ENCODE results near the gene ABI3BP.
"Not testable (repeated sequence)": the region's sequence is repeated elsewhere in the genome, so short reads cannot be mapped to it uniquely, and the experiment has no call there.

The ABI3BP gene, protein sequence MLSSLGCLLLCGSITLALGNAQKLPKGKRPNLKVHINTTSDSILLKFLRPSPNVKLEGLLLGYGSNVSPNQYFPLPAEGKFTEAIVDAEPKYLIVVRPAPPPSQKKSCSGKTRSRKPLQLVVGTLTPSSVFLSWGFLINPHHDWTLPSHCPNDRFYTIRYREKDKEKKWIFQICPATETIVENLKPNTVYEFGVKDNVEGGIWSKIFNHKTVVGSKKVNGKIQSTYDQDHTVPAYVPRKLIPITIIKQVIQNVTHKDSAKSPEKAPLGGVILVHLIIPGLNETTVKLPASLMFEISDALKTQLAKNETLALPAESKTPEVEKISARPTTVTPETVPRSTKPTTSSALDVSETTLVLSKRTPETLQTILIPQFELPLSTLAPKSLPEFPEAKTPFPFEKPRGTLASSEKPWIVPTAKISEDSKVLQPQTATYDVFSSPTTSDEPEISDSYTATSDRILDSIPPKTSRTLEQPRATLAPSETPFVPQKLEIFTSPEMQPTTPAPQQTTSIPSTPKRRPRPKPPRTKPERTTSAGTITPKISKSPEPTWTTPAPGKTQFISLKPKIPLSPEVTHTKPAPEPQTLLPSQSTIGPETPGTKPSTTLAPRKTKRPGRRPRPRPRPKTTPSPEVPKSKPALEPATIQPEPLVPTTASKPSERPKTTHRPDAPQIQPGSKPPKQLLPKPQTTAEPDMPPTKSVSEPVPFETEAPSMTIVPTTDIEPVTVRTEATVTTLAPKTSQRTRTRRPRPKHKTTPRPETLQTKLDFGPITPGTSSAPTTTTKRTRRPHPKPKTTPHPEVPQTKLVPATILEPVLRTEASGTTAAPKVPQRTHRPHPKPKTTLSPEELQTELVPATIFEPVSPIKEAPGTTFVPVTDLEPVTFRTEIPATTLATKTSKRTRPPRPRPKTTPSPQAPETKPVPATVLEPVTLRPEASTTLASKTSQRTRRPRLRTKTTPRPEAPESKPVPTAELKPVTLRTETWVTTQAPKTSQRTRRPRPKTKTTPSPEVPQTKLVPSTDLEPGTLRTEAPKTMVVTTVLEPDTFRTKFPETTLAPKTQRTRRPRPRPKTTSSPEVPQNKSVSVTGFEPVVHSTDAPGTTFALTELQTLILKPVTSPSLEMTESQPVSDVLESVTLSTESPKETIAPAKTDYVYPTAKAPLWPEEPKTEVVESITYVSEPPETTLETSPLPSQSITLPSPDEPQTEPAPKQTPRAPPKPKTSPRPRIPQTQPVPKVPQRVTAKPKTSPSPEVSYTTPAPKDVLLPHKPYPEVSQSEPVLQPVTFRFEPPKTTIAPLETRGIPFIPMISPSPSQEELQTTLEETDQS (N-terminal part only)

DNA sequence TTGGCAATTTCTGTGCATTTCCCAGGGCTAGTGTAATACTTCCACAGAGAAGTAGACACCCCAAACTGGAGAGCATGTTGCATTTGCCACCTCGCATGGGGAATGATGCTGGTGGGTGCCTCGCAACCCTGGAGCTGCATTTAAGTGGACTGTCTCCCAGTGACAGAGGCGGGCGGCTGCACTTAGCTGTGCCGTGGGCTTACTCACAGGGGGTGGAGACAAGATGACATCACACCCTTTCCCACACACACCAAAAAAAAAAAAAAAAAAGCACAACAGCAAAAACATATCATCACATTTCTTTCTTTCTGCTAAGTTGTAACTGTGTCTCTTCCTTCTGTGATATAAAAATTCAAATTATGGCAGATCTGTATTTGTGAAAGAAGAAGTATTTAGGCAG lies at the start of gene ABI3BP:
Gene ABI3BP, minus strand, starts transcription at position 113 of the 400 bp plus-strand sequence. Its CDS starts 37 bp downstream, at position 76.
- peak in 1 of 2 experiments; percentile 25 for DNase-seq

DNA sequence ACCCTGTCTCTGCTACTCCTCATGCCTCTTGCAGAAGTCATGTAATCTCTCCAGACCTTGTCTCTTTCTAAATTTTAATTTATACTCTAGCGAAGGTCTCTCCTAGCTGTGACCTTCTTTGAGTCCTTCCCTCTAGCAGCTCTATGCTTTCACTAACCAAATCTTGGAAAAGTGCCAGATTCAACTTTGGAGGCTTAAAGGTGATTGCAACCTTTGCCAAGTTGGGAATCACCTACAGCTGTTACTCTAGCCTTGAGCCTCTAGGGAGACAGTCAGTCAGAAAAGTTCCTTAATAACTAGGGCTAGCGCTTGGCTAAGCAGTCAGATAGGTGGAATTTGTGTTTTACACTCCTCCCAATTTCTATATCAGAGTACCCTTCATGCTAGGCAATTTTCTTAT lies 46.1 kb upstream of the ABI3BP start:
- no peak for DNase-seq

DNA sequence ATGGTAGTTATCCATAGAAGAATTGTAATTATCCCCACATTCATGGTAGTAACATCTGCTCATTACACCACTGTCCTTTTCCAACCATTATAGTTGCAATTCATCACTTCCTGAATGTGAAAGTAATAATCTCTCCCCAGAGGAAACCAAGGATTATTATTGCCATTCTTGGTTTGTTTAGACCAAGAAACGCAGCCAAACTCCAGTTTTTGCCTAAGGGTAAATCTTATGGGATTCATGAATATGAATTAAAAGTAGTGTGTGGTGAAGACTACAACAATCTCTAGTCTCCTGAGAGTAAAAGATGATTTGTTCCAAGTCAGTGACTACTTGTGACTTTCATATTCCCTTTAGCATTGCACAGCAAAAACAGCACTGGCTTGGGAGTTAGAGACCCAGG lies 45.7 kb upstream of the ABI3BP start:
- DNase-seq: no peak

DNA sequence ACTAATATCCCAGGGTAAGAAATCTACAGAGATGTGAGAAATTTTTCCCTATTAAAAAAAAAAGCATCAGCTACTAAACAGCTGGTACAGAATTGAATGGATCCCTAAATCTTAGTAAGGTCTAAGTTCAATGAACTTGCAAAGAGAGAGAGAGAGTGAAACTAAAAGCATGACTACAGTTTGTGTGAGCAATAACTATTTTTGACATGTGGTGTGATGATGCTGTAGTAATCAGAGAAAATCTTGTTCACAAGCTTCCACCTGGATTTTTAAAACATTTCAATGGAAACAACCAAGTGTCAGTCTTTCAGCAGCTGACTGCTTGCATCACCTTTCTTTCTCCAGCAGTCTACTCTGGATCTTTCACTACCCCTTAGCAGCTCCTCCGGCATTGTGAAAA lies 45.2 kb upstream of the ABI3BP start:
- no peak for DNase-seq

DNA sequence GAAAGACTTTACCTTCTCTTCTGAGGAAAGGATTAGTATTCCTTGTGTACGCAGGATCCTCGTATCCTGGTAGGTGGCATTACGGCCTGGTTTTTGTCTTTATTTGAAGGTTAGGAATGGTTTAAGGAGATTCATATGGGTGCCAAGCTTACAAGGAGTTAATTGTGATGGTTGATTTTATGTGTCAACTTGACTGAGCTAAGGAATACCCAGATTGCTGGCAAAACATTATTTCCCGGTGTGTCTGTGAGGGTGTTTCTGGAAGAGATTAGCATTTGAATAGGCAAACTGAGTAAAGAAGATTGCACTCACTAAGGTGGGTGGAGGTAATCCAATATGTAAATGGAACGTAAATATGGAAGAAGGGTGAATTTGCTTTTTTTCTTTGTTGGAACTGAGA lies 44.4 kb upstream of the ABI3BP start:
- DNase-seq: no peak

DNA sequence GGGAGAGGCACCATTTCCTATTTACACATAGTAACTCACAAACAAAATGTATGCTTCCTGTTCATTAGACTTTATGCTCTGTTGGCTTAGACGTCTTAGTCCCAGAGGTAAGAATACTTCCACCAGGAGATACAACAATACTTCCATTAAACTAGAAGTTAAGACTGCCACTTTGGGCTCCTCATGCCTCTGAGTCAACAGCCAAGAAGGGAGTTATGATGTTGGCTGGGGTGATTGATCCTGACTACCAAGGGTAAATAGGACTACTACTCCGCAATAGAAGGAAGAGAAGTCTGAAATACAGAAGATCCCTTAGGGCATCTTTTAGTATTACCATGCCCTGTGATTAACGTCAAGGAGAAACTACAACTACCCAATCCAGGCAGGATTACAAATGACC lies 43.5 kb upstream of the ABI3BP start:
- no peak for DNase-seq

DNA sequence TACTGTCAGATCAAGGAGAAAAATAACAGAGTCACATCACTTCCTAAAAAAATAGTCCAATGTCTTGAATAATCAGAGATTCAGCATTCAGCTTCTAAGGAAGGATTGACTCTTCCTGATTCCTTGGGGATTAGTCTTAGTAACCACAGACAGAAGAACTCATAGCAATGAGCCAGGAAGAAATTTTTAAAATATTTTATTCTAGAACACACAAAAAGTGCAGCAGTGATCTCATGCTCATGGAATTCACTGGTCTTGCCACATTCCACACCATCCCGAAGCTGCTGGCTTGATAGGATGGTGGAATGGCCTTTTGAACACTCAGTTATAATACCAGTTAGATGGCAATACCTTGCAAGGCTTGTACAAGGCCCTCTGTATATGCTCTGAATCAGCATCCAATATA lies 43.0 kb upstream of the ABI3BP start:
- no peak for DNase-seq

DNA sequence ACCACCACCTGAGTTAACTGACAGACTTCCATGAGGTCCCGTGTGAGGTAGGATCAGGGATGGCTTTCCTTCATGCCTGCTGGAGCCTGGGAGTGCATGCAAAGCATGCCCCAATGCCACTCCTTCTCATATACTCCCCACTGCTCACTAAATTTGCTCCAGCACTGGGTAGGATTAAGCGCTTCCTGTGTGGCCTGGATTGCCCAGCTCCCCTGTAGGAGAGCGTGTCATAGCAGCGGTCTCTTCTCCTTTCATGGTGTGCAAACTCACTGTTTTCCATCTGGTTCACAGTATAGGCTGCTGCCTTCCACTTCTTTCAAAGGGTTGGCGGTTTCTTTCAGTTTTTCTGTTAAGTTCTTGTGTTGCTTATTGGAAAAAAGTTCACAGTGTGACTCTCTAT lies 34.1 kb upstream of the ABI3BP start:
- no peak for DNase-seq

DNA sequence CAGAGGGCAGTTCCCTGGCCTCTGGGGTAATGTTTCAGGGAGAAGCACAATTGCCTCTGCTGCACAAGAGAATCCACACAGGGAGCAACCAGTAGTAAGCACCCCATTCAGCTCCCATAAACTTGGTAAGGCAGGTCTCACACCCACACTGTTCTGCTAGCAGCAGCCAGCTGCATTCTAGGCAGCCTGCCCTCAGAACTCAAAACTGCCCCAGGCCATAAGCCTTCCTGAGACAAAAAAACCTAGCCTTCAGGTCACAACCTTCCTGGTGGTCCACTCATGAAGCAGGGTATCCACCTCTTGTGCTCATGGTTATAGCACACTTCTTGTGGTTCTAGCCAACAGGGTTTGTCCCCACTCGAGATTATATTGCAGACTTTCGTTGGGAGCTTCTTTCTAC lies 33.7 kb upstream of the ABI3BP start:
- DNase-seq: no peak

DNA sequence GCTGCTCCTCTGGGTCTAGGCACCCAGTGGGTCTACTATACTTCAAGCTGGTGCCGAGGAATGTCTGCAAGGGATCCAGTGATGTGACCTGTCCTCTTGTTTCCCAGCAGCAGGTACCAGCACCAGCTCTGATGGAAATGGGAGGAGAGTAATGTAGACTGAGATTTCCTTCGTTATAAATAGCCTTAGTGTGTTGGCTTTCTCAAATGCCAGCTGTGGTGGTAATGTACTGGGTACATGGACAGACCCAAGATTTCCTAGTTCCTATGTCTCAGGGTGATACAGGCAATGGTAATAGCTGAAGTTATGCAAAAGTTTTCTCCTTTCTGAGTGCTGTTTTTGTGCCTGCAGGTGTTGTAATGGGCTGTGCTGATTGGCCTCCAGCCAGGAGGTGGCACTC lies 33.0 kb upstream of the ABI3BP start:
- no peak for DNase-seq

DNA sequence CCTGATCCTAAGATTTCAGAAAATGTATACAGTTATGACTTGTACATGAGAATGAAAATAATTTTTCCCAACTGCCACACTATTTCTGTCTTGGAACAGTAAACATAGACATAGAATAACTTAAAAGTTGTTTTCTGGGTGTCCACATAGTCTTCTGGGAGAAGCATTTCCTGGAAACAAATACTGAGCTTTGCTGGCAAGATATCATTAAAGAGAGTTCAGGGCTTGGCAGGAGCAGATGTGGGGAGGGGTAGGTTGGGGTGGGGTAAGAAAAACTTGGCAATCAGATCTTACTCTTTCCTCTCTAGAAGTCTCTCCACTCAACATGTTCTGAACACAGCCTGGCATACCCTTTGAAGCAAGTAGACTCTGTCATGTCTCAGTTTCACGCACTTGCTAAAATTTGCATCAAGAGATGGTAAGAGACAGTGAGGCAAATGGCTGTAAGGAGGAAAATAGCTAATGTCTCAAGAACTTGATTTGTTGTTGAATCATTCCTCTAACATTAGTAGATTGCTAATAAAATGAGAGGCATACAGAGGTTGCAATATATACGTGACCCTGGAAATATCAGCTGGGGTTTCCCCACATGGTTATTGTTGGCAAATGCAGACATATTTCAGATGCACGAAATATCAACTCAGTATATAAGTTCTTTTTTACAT lies 27.3 kb upstream of the ABI3BP start:
- DNase-seq: no peak

DNA sequence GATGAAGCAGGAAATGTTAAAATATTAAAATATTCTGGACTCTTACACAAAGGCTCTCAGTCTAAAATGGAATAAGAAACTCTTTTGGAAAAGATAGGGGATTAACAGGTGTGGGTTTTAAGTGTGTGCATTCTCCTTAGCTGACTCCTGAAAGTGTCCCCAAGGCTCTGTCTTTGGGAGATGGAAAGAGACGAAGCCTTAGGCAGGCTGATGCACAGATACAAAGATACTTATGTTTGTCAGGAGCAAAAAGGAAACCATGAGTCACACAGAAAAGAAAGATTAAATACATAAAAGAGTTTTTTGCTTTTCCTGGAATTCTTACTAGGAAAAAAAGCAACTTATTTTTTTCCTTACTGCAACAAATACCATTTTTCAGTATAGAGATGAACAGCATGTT lies 23.8 kb upstream of the ABI3BP start:
- no peak for DNase-seq

DNA sequence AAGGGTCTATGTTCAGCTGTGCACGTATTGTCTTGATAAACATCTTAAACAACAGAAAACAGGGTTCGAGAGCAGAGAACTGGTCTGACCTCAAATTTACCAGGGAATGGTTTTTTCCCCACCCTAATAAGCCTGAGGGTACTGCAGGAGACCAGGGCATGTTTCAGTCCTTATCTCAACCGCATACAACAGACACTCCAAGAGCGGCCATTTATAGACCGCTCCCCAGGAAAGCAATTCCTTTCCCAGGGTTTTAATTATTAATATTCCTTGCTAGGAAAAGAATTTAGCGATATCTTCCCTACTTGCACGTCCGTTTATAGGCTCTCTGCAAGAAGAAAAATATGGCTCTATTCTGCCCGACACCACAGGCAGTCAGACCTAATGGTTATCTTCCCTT lies 19.1 kb upstream of the ABI3BP start:
- not testable (repeated sequence) for DNase-seq

DNA sequence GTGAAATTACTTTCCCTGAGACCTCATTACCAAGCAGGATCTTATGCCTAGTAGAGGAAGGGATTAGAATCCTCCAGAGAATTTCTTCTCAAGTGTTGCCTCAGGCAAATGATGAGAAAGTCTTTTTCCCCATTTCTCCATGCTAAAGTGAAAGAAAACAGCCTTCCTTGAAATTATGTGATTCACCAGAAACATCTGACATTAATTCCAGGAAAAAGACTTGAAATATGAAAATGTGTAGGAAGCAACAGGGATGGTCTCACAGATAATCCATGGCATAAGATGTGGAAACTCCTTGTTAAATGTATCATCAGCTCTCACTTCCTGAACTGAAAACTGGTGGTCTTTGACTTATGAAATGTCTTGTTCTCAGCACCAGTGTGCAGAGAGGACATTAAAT lies 17.9 kb upstream of the ABI3BP start:
- no peak for DNase-seq

DNA sequence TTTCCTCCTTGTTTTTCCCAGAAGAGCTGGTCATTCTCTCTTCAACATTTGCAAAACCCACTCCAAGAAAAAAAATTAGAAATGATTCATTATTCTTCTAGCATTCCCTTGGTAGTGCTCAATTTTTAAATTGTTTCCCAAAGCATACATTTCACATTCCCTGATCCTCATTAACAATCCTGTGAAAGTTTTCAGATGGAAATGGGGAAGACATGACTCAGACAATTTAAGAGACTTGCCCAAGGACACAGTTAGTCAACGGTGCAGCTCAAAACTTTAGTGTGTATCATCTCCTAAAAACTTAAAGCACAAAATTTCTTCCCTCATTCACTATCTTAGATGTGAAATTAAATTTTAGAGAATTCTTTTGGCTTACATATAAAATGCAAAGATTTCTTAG lies 17.1 kb upstream of the ABI3BP start:
- DNase-seq: no peak

DNA sequence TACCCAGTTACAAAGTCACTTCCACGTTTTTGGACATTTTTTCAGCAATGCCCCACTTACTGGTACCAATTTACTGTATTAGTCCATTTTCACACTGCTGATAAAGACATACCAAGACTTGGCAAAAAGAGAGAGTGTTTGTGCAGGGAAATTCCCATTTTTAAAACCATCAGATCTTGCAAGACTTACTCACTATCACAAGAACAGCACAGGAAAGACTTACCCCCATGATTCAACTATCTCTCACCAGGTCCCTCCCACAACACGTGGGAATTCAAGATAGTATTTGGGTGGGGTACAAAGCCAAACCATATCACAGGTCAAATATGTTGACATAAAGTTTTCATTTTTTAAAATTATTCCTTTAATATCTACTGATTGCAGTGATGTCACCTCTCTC lies 16.2 kb upstream of the ABI3BP start:
- DNase-seq: no peak

DNA sequence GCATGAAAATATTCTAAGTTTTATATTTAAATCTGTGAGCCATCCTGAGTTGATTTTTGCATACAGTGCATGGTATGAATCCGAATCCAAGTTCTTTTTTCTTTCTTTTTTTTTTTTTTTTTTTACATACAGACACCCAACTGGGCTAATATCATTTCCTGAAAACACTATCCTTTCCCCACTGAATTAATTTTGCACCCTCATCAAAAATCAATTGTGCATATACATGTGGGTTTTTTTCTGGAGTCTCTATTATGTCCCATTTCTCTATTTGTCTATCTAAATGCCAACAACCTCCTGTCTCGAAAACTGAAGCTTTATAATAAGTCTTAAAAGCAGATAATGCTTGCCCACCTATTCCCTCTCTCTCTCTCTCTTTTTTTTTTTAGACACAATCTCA lies 5.9 kb upstream of the ABI3BP start:
- DNase-seq: no peak

DNA sequence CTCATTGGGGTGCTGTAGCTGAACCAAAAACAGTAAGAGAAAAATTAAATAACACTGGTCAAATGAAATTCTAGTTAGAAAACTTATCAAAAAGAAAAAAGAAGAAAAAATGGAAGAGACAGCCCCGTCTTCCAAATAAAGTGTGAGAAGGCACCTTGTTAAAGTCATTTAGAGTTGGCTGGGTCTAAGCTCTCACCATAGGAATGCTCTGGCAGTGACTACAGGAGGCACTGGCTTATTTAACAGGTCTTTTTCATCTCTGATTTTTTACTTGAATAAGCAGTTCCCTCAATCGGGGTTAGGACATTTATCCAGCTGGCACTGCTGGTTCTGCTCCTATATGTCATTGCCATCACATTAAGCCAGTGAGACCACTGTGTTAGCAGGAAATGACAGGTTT lies 1.6 kb upstream of the ABI3BP start:
- no peak for DNase-seq

DNA sequence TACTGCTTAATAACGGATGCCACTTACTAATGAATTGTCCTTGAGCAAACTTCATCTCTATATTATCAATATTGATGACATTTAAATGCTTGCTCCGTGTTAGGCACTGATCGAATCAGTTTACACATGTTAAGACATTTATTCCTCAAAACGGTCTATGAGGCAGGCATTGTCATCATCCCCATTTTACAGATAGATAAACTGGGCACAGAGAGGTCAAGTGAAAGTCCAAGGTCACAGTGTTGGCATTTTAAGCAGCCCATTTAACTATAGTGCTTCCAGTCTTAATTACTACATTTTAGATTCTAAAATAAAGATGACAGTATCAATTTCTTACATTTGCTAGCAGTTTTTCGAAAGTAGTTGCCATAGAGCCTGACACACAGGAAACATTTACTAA lies 966 bp upstream of the ABI3BP start:
- no peak for DNase-seq

DNA sequence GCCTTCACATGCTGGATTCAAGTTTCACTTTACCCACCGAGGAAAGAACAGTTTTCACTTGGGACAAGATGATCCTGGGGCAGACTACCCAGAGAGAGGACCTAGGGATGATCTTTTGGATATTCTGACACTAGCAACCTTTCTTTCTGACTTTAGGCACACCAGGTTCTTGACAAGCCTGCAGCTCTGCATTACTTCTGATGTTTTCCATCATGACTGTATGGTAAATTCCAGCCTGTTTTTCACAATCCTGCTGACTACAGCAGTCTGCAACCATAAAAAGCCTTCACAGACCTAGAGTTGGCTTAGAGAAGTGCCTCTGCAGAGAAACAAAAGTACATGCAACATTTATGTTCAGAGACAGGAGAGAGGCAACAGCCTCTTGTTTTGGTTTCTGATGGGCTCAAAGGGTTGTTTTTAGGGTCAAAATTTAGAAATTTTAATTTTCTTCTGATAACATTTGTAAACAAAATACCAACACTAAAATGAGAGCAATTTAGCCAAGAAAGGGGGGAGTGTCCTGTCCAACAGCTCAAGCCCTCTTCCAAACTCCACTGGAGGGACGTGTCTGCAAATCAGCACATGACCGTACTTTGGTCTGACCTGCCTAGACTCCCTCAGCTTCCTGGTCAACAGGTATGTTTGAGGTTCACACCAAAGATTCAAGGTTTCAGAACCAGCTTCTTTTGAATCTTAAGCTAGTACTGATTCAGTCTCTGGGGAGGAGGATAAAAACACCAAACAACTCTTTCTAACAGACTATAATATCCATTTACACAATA lies 799 bp downstream of the ABI3BP start:
- DNase-seq: no peak

DNA sequence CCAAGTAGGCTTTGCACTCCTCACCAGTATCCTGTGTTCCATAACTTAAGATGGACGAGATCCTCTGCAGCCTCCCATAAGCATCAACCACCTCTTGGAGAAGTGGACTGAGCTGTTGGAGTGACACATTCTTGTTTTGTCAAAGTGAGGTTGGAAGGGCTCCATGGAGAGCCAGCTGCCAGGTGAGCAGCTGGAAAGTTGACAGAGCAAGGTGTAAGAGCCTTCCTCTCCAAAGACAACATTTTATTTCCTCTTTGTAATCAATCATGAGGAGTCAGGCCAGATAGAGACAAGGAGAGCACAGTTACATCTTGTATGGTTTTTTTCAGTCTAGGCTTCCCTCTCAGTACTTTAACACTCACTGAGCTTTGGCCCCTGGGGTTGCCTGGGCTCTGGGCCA lies 5.1 kb downstream of the ABI3BP start:
- no peak for DNase-seq

DNA sequence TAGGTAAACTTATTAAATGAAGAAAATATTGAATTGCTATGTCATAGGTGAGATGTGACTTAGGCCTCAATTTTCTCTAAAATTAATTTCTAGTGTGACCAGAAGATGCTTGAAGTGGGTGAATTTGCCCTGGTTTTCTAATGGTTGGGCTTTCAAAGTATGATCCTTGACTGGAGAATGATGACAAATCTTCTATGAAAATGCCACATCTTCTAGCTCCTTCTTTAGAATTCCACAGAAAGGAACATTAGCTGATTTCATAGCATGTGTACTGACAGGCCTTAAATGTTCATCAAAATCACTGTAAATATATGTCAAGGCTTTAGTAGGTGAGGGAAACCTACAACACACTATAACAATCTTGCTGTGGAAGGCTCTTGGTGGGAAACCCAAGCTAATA lies 8.9 kb downstream of the ABI3BP start:
- DNase-seq: no peak

All from activated T-cell treated with anti-CD3 and anti-CD28 coated beads, Interleukin-2, amount 50 U/mL, for 48 hours (primary cell).